ENCODE measurements around the gene CRTC2.

CRTC2 gene

DNA sequence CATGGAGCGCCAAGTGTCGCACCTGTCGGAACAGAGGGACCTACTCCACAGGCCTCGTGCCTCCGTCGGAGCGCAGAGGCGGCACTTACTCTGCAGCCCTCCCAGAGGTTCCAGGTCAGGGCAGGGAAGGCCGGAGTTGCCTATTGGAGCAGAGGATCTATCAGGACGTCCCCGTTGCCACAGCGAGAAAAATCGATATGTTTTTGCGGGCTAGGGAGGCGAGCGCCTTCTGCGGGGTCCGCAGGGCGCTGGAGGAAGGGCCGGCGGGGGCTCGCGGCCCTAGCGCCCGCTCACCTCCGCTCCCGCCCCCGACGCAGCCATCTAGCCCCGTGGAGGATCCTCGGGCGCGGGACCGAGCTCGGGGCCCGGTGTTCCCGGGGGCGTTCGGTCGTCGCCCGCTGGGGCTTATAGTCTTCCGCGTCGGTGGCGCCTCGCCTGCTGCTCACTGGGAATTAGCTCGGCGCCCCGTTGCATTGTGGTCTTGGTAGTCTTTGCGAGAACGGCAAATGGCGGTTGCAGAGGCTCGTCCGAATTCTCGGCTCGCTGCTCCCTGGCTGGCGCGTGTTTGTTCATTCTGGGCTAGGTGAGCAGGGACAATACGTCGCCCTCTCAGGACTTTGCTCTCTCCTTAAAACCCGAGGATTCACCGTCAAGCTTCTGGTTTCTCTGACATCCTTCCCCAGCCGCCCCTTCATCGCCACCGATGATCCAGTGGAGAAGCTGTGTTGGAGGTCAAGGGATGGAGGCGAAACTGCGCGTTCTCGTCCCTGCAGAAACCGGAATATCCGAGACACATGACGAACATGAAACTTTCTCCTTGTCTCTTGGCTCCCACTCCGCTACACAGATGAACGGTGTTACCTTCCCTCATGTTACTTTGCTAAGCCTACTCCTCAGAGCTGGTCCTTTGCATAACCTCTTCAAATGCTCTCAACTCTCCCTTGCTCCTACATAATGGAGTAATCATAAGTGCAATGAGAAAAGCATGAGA is 19.1 kb upstream of the CRTC2 start, which contains the start of gene JTB:
JTB (minus strand) TSS at position 425 of the 991 bp plus-strand sequence; CDS start at position 3, 422 bp downstream.
- H3K4me3 ChIP-seq = peak within 1 kb of the TSS; percentile 95 to 99
- H3K36me3 ChIP-seq = peaks cover 14 to 62% (median 41%) of the 10 kb centered on the region in 3 donors
- H3K27ac ChIP-seq = peak within 1 kb of the TSS; percentile 95 to 97
- peak; percentile 92 to 95 for DNase-seq
- TF ChIP-seq, protein P1, sequence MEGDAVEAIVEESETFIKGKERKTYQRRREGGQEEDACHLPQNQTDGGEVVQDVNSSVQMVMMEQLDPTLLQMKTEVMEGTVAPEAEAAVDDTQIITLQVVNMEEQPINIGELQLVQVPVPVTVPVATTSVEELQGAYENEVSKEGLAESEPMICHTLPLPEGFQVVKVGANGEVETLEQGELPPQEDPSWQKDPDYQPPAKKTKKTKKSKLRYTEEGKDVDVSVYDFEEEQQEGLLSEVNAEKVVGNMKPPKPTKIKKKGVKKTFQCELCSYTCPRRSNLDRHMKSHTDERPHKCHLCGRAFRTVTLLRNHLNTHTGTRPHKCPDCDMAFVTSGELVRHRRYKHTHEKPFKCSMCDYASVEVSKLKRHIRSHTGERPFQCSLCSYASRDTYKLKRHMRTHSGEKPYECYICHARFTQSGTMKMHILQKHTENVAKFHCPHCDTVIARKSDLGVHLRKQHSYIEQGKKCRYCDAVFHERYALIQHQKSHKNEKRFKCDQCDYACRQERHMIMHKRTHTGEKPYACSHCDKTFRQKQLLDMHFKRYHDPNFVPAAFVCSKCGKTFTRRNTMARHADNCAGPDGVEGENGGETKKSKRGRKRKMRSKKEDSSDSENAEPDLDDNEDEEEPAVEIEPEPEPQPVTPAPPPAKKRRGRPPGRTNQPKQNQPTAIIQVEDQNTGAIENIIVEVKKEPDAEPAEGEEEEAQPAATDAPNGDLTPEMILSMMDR (IDR thresholded peaks at IDR 0.05) = no peak
- H3K9me3 ChIP-seq = no peaks in the 10 kb centered on the region
- H3K27me3 ChIP-seq = no peaks in the 10 kb centered on the region
- peaks cover 0 to 23% (median 16%) of the 10 kb centered on the region in 4 donors for H3K4me1 ChIP-seq
- intact Hi-C loops (cut with DNase I; ENCODE audit: low total_unique reads) = loop anchor here (10.0 kb wide), 1 partner anchor 53 kb away; the partner anchor contains the start of gene GATAD2B

DNA sequence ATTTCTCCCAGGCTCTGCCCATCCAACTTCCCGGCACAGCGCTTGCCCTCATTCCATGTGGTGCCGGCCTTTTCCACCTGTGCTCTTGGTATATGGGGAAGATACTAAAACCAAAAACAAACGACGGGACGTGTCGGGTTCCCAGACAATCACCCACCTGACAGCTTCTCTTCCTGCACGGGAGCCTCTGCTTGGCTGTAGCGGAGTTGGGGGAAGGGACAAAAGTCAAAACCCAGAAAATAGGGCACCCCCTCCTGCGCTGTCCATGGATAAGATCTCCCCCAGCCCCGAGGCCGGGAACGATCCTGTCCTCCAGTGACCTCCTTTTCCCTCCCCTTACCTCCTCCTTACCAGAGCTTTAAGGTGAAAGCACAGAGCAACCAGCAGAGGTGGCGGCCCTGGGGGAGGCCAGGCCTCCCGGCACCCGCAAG is 18.4 kb upstream of the CRTC2 start:
- no peaks in the 10 kb centered on the region for H3K9me3 ChIP-seq
- intact Hi-C loops (cut with DNase I; ENCODE audit: low total_unique reads) = loop anchor here (10.0 kb wide), 1 partner anchor 52 kb away; the partner anchor contains the start of gene GATAD2B
- TF ChIP-seq, protein P1 (IDR thresholded peaks at IDR 0.05) = no peak
- H3K27me3 ChIP-seq = no peaks in the 10 kb centered on the region
- peak overlapping the region; percentile 95 to 99 for H3K4me3 ChIP-seq
- peak overlapping the region; percentile 95 to 97 for H3K27ac ChIP-seq
- DNase-seq = no peak
- H3K36me3 ChIP-seq = peaks cover 14 to 59% (median 34%) of the 10 kb centered on the region in 3 donors
- H3K4me1 ChIP-seq = peaks cover 0 to 23% (median 16%) of the 10 kb centered on the region in 4 donors

DNA sequence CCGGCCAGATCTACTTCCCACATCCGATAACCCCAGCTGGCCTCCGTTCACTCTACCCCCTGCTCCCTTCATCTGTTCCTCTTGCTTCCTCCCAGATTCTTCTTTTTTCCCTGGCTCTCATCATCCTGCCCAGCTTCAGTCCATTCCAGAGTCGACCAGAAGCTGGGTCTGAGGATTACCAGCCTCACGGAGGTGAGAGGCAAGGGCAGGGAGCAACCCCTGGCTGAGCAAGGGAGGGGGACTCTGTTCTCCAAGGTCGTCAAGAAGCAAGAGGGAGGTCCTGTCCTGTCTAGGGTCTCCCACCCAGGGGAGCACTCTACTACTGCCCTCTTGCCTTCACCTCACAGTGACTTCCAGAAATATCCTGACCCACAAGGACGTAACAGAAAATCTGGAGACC is 15.1 kb upstream of the CRTC2 start:
- Histone ChIP-seq H3K9me3 (no peaks in the 10 kb centered on the region), H3K36me3 (peaks cover 14 to 40% (median 28%) of the 10 kb centered on the region in 3 donors), H3K27ac (no peak overlapping the region), H3K27me3 (no peaks in the 10 kb centered on the region), H3K4me1 (peaks cover 0 to 30% (median 17%) of the 10 kb centered on the region in 4 donors), H3K4me3 (no peak overlapping the region)
- no peak for DNase-seq
- intact Hi-C loops (cut with DNase I; ENCODE audit: low total_unique reads) = loop anchor here (10.0 kb wide), 1 partner anchor 49 kb away; the partner anchor contains the start of gene GATAD2B
- TF ChIP-seq, protein P1 (IDR thresholded peaks at IDR 0.05) = no peak

DNA sequence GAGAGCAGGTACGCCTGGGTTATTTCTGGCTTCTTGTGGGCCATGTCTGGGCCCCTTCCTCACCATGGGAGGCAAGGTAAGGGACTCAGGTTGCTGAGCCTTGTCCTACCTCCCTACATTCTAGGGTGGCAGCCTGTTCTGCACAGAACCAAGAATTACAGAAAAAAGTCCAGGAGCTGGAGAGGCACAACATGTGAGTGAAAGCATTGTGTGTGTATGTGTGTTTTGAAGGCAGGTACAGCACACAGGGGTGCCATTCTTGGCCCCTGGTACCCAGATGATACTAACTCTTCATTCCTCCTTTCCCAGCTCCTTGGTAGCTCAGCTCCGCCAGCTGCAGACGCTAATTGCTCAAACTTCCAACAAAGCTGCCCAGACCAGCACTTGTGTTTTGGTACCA is 14.7 kb upstream of the CRTC2 start:
- Histone ChIP-seq H3K4me3 (no peak overlapping the region), H3K27me3 (no peaks in the 10 kb centered on the region), H3K4me1 (peaks cover 0 to 30% (median 20%) of the 10 kb centered on the region in 4 donors), H3K27ac (no peak overlapping the region), H3K36me3 (peaks cover 14 to 40% (median 28%) of the 10 kb centered on the region in 3 donors), H3K9me3 (no peaks in the 10 kb centered on the region)
- intact Hi-C loops (cut with DNase I; ENCODE audit: low total_unique reads) = loop anchor here (10.0 kb wide), 1 partner anchor 48 kb away; the partner anchor contains the start of gene GATAD2B
- no peak for DNase-seq
- TF ChIP-seq, protein P1 (IDR thresholded peaks at IDR 0.05) = no peak

DNA sequence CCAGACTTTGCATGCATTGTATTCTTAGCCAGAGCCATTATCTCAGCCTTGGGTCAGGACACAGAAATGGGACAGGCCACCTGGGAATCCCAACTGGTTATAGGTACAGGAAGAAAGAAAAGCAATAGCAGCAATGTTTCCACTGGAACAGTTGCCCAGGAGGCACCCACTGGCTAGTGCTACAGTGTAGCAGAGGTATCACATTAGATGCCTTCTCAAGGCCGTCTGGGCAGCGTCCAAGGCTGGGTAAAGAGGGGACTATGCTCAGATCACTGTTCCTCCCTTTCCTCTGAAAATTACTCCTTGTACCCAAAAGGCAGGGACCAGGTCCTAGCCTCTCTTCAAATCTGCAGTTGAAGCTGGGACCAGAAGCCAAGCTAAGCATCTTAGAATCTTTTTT is 11.9 kb upstream of the CRTC2 start:
- TF ChIP-seq, protein P1 (IDR thresholded peaks at IDR 0.05) = no peak
- intact Hi-C loops (cut with DNase I; ENCODE audit: low total_unique reads) = loop anchor here (10.0 kb wide), 1 partner anchor 46 kb away; the partner anchor contains the start of gene GATAD2B
- no peaks in the 10 kb centered on the region for H3K9me3 ChIP-seq
- no peak overlapping the region for H3K27ac ChIP-seq
- H3K36me3 ChIP-seq = peaks cover 14 to 32% (median 19%) of the 10 kb centered on the region in 3 donors
- no peak overlapping the region for H3K4me3 ChIP-seq
- DNase-seq = no peak
- no peaks in the 10 kb centered on the region for H3K27me3 ChIP-seq
- H3K4me1 ChIP-seq = peaks cover 0 to 28% (median 17%) of the 10 kb centered on the region in 4 donors

Data from tibial artery (tissue), 4 donors.